HCT116 (cell line): ENCODE measurements around the gene SLC9A9. TPM values are rescaled to one million over a fixed set of nuclear protein-coding genes. Genes with fewer than 3 reads are reported as not detected.

Experiments
- ATAC-seq: fragments of 200-7000 bp; cut with Tn5 transposase; 2 replicates; pipeline ENCODE4 v1.9.1; 2020; ENCODE audit warnings: mild to moderate bottlenecking, moderate library complexity
- BruUV-seq: library from RNA; stranded (reverse); fragments of 400-500 nt; replicated peaks from 2 replicates; lab custom pipeline; 2021; lab: Mats Ljungman, UMichigan
- CTCF ChIA-PET: fragments of 300-600 bp; sonication (Branson Sonifier 250); formaldehyde crosslinking; loops from one replicate; lab custom pipeline; 2021; ENCODE audit warnings: antibody characterized with exemption; lab: Charles Lee
- POLR2A ChIA-PET: fragments of 300-600, 350-600 bp; sonication (Branson Sonifier 250); formaldehyde crosslinking; loops from one replicate; lab custom pipeline; 2021; ENCODE audit warnings: antibody characterized with exemption; lab: Charles Lee
- RAD21 ChIA-PET, 2 experiments: fragments of 300-600 bp; sonication (Branson Sonifier 250); formaldehyde crosslinking; loops; one replicate each; lab custom pipeline; 2023; ENCODE audit warnings: low total read pairs in 2 of 2; ENCODE audit not compliant: uncharacterized antibody in 2 of 2, unreplicated experiment in 2 of 2, low non-redundant PET in 1 of 2; lab: Charles Lee
- DNase-seq: peaks from one replicate; pipeline ENCODE4 v3.0.0-alpha.2; 2010; ENCODE audit warnings: low read depth, low spot score
- H2AFZ ChIP-seq: fragments of 200-600 bp; shearing (Covaris generic), sonication (generic); 2 replicates; pipeline ENCODE4 v1.6.1; 2017; ENCODE audit warnings: low read depth, mixed run types, mixed read lengths, antibody characterized with exemption, low read length; ENCODE audit not compliant: poor library complexity, severe bottlenecking
- H3K27ac ChIP-seq: 2 replicates; pipeline ENCODE4 v1.5.1; 2012; ENCODE audit warnings: low read depth, low read length
- H3K27me3 ChIP-seq: fragments of 200-600 bp; sonication (generic); 2 replicates; pipeline ENCODE4 v1.6.1; 2016; ENCODE audit warnings: mixed run types, low read length, mixed read lengths; ENCODE audit not compliant: insufficient read depth
- H3K36me3 ChIP-seq, 2 experiments: fragments of 200-500 bp in 1 of 2; fragments of 200-600 bp in 1 of 2; sonication (Bioruptor generic) in 1 of 2; sonication (generic) in 1 of 2; 2 replicates each; pipeline versions ENCODE4 v1.5.1 to v1.6.1; 2014 to 2016; ENCODE audit warnings: low read length in 2 of 2, inconsistent platforms in 1 of 2, mixed read lengths in 1 of 2, mixed run types in 1 of 2; ENCODE audit not compliant: insufficient read depth in 2 of 2, control insufficient read depth in 1 of 2
- H3K4me1 ChIP-seq, 2 experiments: fragments of 200-600 bp in 1 of 2; sonication (generic) in 1 of 2; 2 replicates each; pipeline versions ENCODE4 v1.5.1 to v1.6.1; 2012 to 2017; ENCODE audit warnings: low read length in 2 of 2, inconsistent platforms in 1 of 2, mild to moderate bottlenecking in 1 of 2, mixed read lengths in 1 of 2, mixed run types in 1 of 2, moderate library complexity in 1 of 2; ENCODE audit not compliant: insufficient read depth in 2 of 2, control insufficient read depth in 1 of 2
- H3K4me2 ChIP-seq: fragments of 200-600 bp; sonication (generic); 2 replicates; pipeline ENCODE4 v1.6.1; 2017; ENCODE audit warnings: mixed run types, low read length, mixed read lengths
- H3K4me3 ChIP-seq, 2 experiments: fragments of 200-600 bp in 1 of 2; sonication (generic) in 1 of 2; replicated peaks in 1 of 2; 2 replicates each; pipeline ENCODE4 v1.5.1; 2011 to 2016; ENCODE audit warnings: low read length in 2 of 2, control low read depth in 1 of 2, low read depth in 1 of 2, mild to moderate bottlenecking in 1 of 2, mixed read lengths in 1 of 2, mixed run types in 1 of 2
- H3K79me2 ChIP-seq: fragments of 200-600 bp; sonication (generic); 2 replicates; pipeline ENCODE4 v1.6.1; 2017; ENCODE audit warnings: mild to moderate bottlenecking, mixed run types, low read length, moderate library complexity, mixed read lengths; ENCODE audit not compliant: insufficient read depth
- H3K9ac ChIP-seq: fragments of 200-600 bp; sonication (generic); 2 replicates; pipeline ENCODE4 v1.6.1; 2016; ENCODE audit warnings: low read length, mixed read lengths
- H3K9me2 ChIP-seq: fragments of 200-600 bp; sonication (generic), shearing (Covaris generic); 2 replicates; pipeline ENCODE4 v1.6.1; 2017; ENCODE audit warnings: mixed run types, mild to moderate bottlenecking, moderate library complexity; ENCODE audit not compliant: insufficient read depth
- H3K9me3 ChIP-seq, 2 experiments: fragments of 200-500 bp in 1 of 2; fragments of 200-600 bp in 1 of 2; sonication (Bioruptor generic) in 1 of 2; sonication (generic) in 1 of 2; 2 replicates each; pipeline ENCODE4 v1.6.1; 2014 to 2017; ENCODE audit warnings: low read length in 2 of 2, mixed read lengths in 2 of 2, inconsistent platforms in 1 of 2, low read depth in 1 of 2, mild to moderate bottlenecking in 1 of 2, mixed run types in 1 of 2, moderate library complexity in 1 of 2; ENCODE audit not compliant: control insufficient read depth in 1 of 2, insufficient read depth in 1 of 2
- H4K20me1 ChIP-seq: fragments of 200-600 bp; sonication (generic), shearing (Covaris generic); 2 replicates; pipeline ENCODE4 v1.6.1; 2017; ENCODE audit warnings: mixed run types, mild to moderate bottlenecking, moderate library complexity; ENCODE audit not compliant: insufficient read depth
- CEBPB ChIP-seq: IDR thresholded peaks from 2 replicates; pipeline ENCODE4 v1.6.1; 2012; ENCODE audit warnings: low read depth
- EGR1 ChIP-seq: IDR thresholded peaks from 2 replicates; pipeline ENCODE4 v1.6.1; 2012; ENCODE audit warnings: low read depth
- FOSL1 ChIP-seq: IDR thresholded peaks from 2 replicates; pipeline ENCODE4 v1.6.1; 2012; ENCODE audit warnings: low read depth
- JUND ChIP-seq: IDR thresholded peaks from 2 replicates; pipeline ENCODE4 v1.6.1; 2012
- POLR2A ChIP-seq: IDR thresholded peaks from 2 replicates; pipeline ENCODE4 v1.7.0; 2011; ENCODE audit warnings: borderline replicate concordance; ENCODE audit not compliant: insufficient read depth, insufficient read length; ENCODE audit errors: extremely low read depth
- POLR2AphosphoS5 ChIP-seq: IDR thresholded peaks from 2 replicates; pipeline ENCODE4 v1.6.1; 2011; ENCODE audit warnings: mild to moderate bottlenecking, low read depth, low read length, moderate library complexity
- RAD21 ChIP-seq: IDR thresholded peaks from 2 replicates; pipeline ENCODE4 v1.6.1; 2012; ENCODE audit warnings: low read depth, mild to moderate bottlenecking
- ZFX ChIP-seq: fragments of 450-650 bp; IDR thresholded peaks from 2 replicates; pipeline ENCODE4 v1.6.1; 2017
- intact Hi-C: fragments of 100-400 bp; cut with micrococcal nuclease; formaldehyde crosslinking; loops from 2 replicates; pipeline ENCODE4 v1.10.0; 2022
- total RNA-seq: library from RNA; stranded (reverse); gene quantifications from one replicate; pipeline ENCODE4 v1.2.1, GENCODE V29; 2021; ENCODE audit not compliant: unreplicated experiment
- TF ChIP-seq, protein P1 (sequence below): IDR thresholded peaks from 2 replicates; pipeline ENCODE4 v1.6.1; 2012; ENCODE audit warnings: low read depth
- TF ChIP-seq, protein P2 (sequence below): IDR thresholded peaks from 2 replicates; pipeline ENCODE4 v1.6.1; 2012
- TF ChIP-seq, protein P3 (sequence below): IDR thresholded peaks from 2 replicates; pipeline ENCODE4 v1.6.1; 2012

SLC9A9 gene
- total RNA-seq, 1 experiment from 2014 or later: 0.20 TPM

DNA sequence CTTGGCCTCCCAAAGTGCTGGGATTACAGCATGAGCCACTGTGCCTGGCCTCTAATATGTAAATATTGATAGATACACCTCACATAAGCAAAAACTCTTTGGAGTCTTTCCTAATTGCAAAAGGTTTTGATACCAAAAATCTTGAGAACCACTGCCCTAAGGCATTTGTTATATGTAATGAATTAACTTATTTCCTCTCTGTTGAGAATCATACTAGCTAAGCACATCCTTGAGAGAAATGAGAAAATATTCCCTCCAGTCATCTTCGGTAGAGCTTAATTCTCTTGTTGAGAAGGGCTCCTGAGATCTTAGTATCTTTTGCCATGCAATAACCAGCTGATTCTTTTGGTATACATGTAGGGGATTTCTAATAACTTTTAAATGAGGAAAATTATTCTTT lies 190.2 kb downstream of the SLC9A9 start:
- H3K27me3 ChIP-seq: no peaks in the 10 kb centered on the region
- no peaks in the 10 kb centered on the region for H3K4me1 ChIP-seq
- H3K9ac ChIP-seq: no peak overlapping the region
- no peaks in the 10 kb centered on the region for H4K20me1 ChIP-seq
- ChIA-PET CTCF (interaction anchor here (2.0 kb wide), 1 partner anchor 16 kb away, joined by 6 read pairs; no protein-coding TSS in a partner anchor), POLR2A (no interaction called here), RAD21 (no interaction called here)
- no peak overlapping the region for H3K27ac ChIP-seq
- H3K9me2 ChIP-seq: no peaks in the 10 kb centered on the region
- no peak overlapping the region for H2AFZ ChIP-seq
- no peak for ATAC-seq
- no peak for DNase-seq
- no peaks in the 10 kb centered on the region for H3K9me3 ChIP-seq
- H3K4me2 ChIP-seq: no peak overlapping the region
- H3K79me2 ChIP-seq: no peaks in the 10 kb centered on the region
- intact Hi-C loops: no loop called here
- no TSS peak for BruUV-seq
- TF ChIP-seq ZFX (no peak), POLR2A (no peak), CEBPB (no peak), RAD21 (no peak)
- TF ChIP-seq, protein P1, sequence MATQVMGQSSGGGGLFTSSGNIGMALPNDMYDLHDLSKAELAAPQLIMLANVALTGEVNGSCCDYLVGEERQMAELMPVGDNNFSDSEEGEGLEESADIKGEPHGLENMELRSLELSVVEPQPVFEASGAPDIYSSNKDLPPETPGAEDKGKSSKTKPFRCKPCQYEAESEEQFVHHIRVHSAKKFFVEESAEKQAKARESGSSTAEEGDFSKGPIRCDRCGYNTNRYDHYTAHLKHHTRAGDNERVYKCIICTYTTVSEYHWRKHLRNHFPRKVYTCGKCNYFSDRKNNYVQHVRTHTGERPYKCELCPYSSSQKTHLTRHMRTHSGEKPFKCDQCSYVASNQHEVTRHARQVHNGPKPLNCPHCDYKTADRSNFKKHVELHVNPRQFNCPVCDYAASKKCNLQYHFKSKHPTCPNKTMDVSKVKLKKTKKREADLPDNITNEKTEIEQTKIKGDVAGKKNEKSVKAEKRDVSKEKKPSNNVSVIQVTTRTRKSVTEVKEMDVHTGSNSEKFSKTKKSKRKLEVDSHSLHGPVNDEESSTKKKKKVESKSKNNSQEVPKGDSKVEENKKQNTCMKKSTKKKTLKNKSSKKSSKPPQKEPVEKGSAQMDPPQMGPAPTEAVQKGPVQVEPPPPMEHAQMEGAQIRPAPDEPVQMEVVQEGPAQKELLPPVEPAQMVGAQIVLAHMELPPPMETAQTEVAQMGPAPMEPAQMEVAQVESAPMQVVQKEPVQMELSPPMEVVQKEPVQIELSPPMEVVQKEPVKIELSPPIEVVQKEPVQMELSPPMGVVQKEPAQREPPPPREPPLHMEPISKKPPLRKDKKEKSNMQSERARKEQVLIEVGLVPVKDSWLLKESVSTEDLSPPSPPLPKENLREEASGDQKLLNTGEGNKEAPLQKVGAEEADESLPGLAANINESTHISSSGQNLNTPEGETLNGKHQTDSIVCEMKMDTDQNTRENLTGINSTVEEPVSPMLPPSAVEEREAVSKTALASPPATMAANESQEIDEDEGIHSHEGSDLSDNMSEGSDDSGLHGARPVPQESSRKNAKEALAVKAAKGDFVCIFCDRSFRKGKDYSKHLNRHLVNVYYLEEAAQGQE: no peak
- no peak overlapping the region for H3K4me3 ChIP-seq
- H3K36me3 ChIP-seq: no peaks in the 10 kb centered on the region

DNA sequence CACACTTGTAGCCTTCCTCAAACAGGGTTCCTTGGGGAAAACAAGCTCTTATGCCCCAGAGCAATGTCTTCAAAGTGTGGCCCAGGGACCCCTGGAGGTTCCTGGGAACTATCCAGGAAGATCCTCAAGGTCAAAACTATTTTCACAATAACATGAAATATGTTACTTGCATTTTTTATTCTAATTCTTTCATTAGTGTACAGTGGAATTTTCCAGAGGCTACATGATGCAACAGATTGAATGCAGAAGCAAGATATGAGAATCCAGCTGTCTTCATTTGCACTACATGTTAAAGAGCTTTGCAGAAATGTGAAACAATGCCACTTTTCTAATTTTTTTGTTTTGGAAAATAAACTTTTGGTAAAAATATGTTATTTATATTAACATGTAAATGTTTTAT lies 190.9 kb downstream of the SLC9A9 start:
- Histone ChIP-seq H3K27ac (no peak overlapping the region), H3K9me3 (no peaks in the 10 kb centered on the region), H2AFZ (no peak overlapping the region), H3K36me3 (no peaks in the 10 kb centered on the region), H3K4me2 (no peak overlapping the region), H3K4me1 (no peaks in the 10 kb centered on the region), H3K9ac (no peak overlapping the region), H3K4me3 (no peak overlapping the region), H4K20me1 (no peaks in the 10 kb centered on the region), H3K27me3 (no peaks in the 10 kb centered on the region), H3K79me2 (no peaks in the 10 kb centered on the region), H3K9me2 (no peaks in the 10 kb centered on the region)
- BruUV-seq: no TSS peak
- POLR2A ChIA-PET: no interaction called here
- RAD21 ChIA-PET: no interaction called here
- CTCF ChIA-PET: interaction anchor here (2.0 kb wide), 1 partner anchor 17 kb away, joined by 6 read pairs; no protein-coding TSS in a partner anchor
- DNase-seq (no peak), ATAC-seq (no peak)
- intact Hi-C loops: no loop called here
- no peak for TF ChIP-seq FOSL1
- no peak for TF ChIP-seq POLR2AphosphoS5
- TF ChIP-seq RAD21: no peak
- TF ChIP-seq, protein P2, sequence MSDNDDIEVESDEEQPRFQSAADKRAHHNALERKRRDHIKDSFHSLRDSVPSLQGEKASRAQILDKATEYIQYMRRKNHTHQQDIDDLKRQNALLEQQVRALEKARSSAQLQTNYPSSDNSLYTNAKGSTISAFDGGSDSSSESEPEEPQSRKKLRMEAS: no peak
- TF ChIP-seq, protein P3, sequence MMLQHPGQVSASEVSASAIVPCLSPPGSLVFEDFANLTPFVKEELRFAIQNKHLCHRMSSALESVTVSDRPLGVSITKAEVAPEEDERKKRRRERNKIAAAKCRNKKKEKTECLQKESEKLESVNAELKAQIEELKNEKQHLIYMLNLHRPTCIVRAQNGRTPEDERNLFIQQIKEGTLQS: no peak
- no peak for TF ChIP-seq EGR1
- TF ChIP-seq JUND: no peak
